Prostate gland (tissue), 2 donors: ENCODE data around the gene MPC1.

Experiments
- CTCF ChIP-seq, 4 experiments: fragments of 200-600 bp in 2 of 4; fragments of 450-650 bp in 2 of 4; sonication (generic) in 2 of 4; IDR thresholded peaks; 1 replicate in 3 of 4; 2 replicates in 1 of 4; pipeline ENCODE4 v1.5.1; 2016 to 2019; ENCODE audit warnings: antibody characterized with exemption in 4 of 4, mild to moderate bottlenecking in 2 of 4, moderate library complexity in 2 of 4
- POLR2AphosphoS5 ChIP-seq: sonication (generic); formaldehyde crosslinking; IDR thresholded peaks from one replicate; pipeline ENCODE4 v1.6.1; 2017; ENCODE audit warnings: antibody characterized with exemption

DNA sequence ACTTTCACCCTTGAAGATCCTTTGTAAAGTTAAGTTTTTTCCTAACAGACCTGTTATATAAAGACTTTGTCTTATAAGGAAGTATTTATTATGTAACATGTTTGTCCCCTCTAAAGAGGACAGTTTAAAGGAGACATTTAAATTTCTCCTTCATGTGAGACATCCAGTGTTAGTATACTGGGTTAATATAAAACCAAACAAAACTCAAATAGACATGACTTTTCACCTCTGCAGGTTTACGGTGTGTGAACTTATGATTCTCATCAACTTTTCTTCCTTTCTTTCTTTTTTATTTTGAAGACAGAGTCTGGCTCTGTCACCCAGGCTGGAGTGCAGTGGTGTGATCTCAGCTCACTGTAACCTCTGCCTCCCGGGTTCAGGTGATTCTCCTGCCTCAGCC is 17.4 kb upstream of the MPC1 start:
- TF ChIP-seq POLR2AphosphoS5 (no peak), CTCF (IDR thresholded peaks at IDR 0.05) (no peak)
